H1 (cell line): ENCODE measurements around the gene FAM167B. TPM values are rescaled to one million over a fixed set of nuclear protein-coding genes. Genes with fewer than 3 reads are reported as not detected.

Experiments
- CTCF ChIA-PET: fragments of 300-600 bp; sonication (Branson Sonifier 250); formaldehyde crosslinking; loops from one replicate; lab custom pipeline; 2021; ENCODE audit not compliant: partially characterized antibody; lab: Charles Lee
- POLR2A ChIA-PET: fragments of 300-600 bp; sonication (Branson Sonifier 250); formaldehyde crosslinking; loops from one replicate; lab custom pipeline; 2021; ENCODE audit warnings: inconsistent platforms; ENCODE audit not compliant: partially characterized antibody; lab: Charles Lee
- DNase-seq, 2 experiments: peaks; one replicate each; pipeline versions ENCODE4 v3.0.0 to v3.0.0-alpha.2; 2010 to 2022; ENCODE audit warnings: low spot score in 2 of 2, low read depth in 1 of 2, mixed read lengths in 1 of 2
- FAIRE-seq: peaks from 2 replicates; lab custom pipeline; 2011; peaks lifted over from hg19 to GRCh38; lab: Jason Lieb, UNC
- H2AFZ ChIP-seq: 2 replicates; pipeline ENCODE4 v1.8.1; 2012; ENCODE audit warnings: low read length, inconsistent platforms
- H2AK5ac ChIP-seq: 2 replicates; pipeline ENCODE4 v1.6.1; 2013; ENCODE audit warnings: low read depth, low read length
- H2BK120ac ChIP-seq: replicated peaks from 2 replicates; pipeline ENCODE3; 2013; ENCODE audit warnings: low read depth, low read length, inconsistent platforms
- H2BK12ac ChIP-seq: 2 replicates; pipeline ENCODE4 v1.6.1; 2013; ENCODE audit warnings: low read depth, low read length
- H2BK15ac ChIP-seq: 2 replicates; pipeline ENCODE4 v1.6.1; 2013; ENCODE audit warnings: low read length
- H2BK20ac ChIP-seq: 2 replicates; pipeline ENCODE4 v1.6.1; 2013; ENCODE audit warnings: low read length
- H2BK5ac ChIP-seq: 2 replicates; pipeline ENCODE4 v1.6.1; 2013; ENCODE audit warnings: low read depth, low read length
- H3K14ac ChIP-seq: 2 replicates; pipeline ENCODE4 v1.6.1; 2013; ENCODE audit warnings: inconsistent platforms; ENCODE audit not compliant: insufficient read length
- H3K18ac ChIP-seq: 2 replicates; pipeline ENCODE4 v1.6.1; 2013; ENCODE audit warnings: low read length; ENCODE audit errors: extremely low read depth
- H3K23ac ChIP-seq: 2 replicates; pipeline ENCODE4 v1.6.1; 2013; ENCODE audit warnings: inconsistent platforms; ENCODE audit not compliant: insufficient read length
- H3K23me2 ChIP-seq: 2 replicates; pipeline ENCODE4 v1.6.1; 2013; ENCODE audit warnings: low read depth, low read length
- H3K27ac ChIP-seq: 2 replicates; pipeline ENCODE4 v1.6.1; 2011; ENCODE audit warnings: low read depth, low read length, inconsistent platforms
- H3K27me3 ChIP-seq, 4 experiments: replicated peaks in 1 of 4; 1 replicate in 1 of 4; 2 replicates in 3 of 4; pipeline versions ENCODE4 v1.6.1 to v1.8.1; 2011 to 2013; ENCODE audit warnings: low read length in 3 of 4, mild to moderate bottlenecking in 3 of 4, inconsistent platforms in 2 of 4, mixed read lengths in 2 of 4, moderate library complexity in 1 of 4; ENCODE audit not compliant: control insufficient read depth in 3 of 4, insufficient read depth in 3 of 4; ENCODE audit errors: extremely low read depth in 1 of 4
- H3K36me3 ChIP-seq, 4 experiments: 2 replicates each; pipeline versions ENCODE4 v1.6.1 to v1.8.1; 2011 to 2013; ENCODE audit warnings: mild to moderate bottlenecking in 4 of 4, low read length in 3 of 4, moderate library complexity in 2 of 4, control low read depth in 1 of 4, inconsistent platforms in 1 of 4; ENCODE audit not compliant: insufficient read depth in 4 of 4, control insufficient read depth in 2 of 4
- H3K4ac ChIP-seq: replicated peaks from 2 replicates; pipeline ENCODE3; 2013; ENCODE audit warnings: low read length, low read depth, mixed read lengths, inconsistent platforms; ENCODE audit not compliant: insufficient read length
- H3K4me1 ChIP-seq, 4 experiments: replicated peaks in 1 of 4; 1 replicate in 1 of 4; 2 replicates in 3 of 4; pipeline versions ENCODE4 v1.6.1 to v1.8.1; 2011 to 2013; ENCODE audit warnings: low read length in 3 of 4, inconsistent platforms in 2 of 4, mixed read lengths in 1 of 4; ENCODE audit not compliant: insufficient read depth in 4 of 4, control insufficient read depth in 3 of 4
- H3K4me2 ChIP-seq, 2 experiments: 2 replicates each; pipeline versions ENCODE4 v1.6.1 to v1.8.1; 2011 to 2013; ENCODE audit warnings: low read depth in 2 of 2, low read length in 2 of 2, control low read depth in 1 of 2, inconsistent platforms in 1 of 2, mild to moderate bottlenecking in 1 of 2; ENCODE audit not compliant: insufficient read depth in 1 of 2
- H3K4me3 ChIP-seq, 4 experiments: fragments of 200-600, 300-600 bp in 1 of 4; sonication (generic), shearing (Covaris generic), sonication (Bioruptor Twin) in 1 of 4; 2 replicates each; pipeline versions ENCODE4 v1.5.1 to v1.8.1; 2011 to 2016; ENCODE audit warnings: low read length in 4 of 4, low read depth in 3 of 4, control low read depth in 2 of 4, inconsistent platforms in 2 of 4, mild to moderate bottlenecking in 2 of 4, mixed read lengths in 1 of 4, moderate library complexity in 1 of 4; ENCODE audit not compliant: insufficient read depth in 2 of 4; ENCODE audit errors: extremely low read depth in 1 of 4
- H3K56ac ChIP-seq: replicated peaks from 2 replicates; pipeline ENCODE3; 2013; ENCODE audit warnings: low read depth, mild to moderate bottlenecking, mixed read lengths, low read length, inconsistent platforms; ENCODE audit not compliant: insufficient read length
- H3K79me1 ChIP-seq: 2 replicates; pipeline ENCODE4 v1.6.1; 2013; ENCODE audit warnings: low read depth, low read length, control low read depth
- H3K79me2 ChIP-seq, 2 experiments: 2 replicates each; pipeline versions ENCODE4 v1.6.1 to v1.8.1; 2012 to 2013; ENCODE audit warnings: low read length in 2 of 2, mild to moderate bottlenecking in 2 of 2, inconsistent platforms in 1 of 2; ENCODE audit not compliant: insufficient read depth in 2 of 2, control insufficient read depth in 1 of 2
- H3K9ac ChIP-seq, 4 experiments: replicated peaks in 1 of 4; 1 replicate in 1 of 4; 2 replicates in 3 of 4; pipeline versions ENCODE4 v1.6.1 to v1.8.1; 2011 to 2013; ENCODE audit warnings: low read depth in 3 of 4, low read length in 3 of 4, control low read depth in 2 of 4, mild to moderate bottlenecking in 2 of 4, moderate library complexity in 2 of 4, inconsistent platforms in 1 of 4; ENCODE audit errors: extremely low read depth in 1 of 4
- H3K9me3 ChIP-seq, 2 experiments: 2 replicates each; pipeline versions ENCODE4 v1.6.1 to v1.8.1; 2012 to 2013; ENCODE audit warnings: mild to moderate bottlenecking in 2 of 2, moderate library complexity in 2 of 2, control low read depth in 1 of 2, inconsistent platforms in 1 of 2, low read depth in 1 of 2, low read length in 1 of 2, mixed read lengths in 1 of 2; ENCODE audit not compliant: insufficient read depth in 2 of 2
- H4K20me1 ChIP-seq, 2 experiments: replicated peaks in 1 of 2; 2 replicates each; pipeline versions ENCODE3 to v1.8.1; 2011 to 2013; ENCODE audit warnings: inconsistent platforms in 2 of 2, low read length in 2 of 2, mild to moderate bottlenecking in 1 of 2; ENCODE audit not compliant: insufficient read depth in 2 of 2, control insufficient read depth in 1 of 2
- H4K5ac ChIP-seq: 2 replicates; pipeline ENCODE4 v1.6.1; 2013; ENCODE audit warnings: low read length, low read depth, mixed read lengths, inconsistent platforms; ENCODE audit not compliant: insufficient read length
- H4K8ac ChIP-seq: 2 replicates; pipeline ENCODE4 v1.8.0; 2013; ENCODE audit warnings: mild to moderate bottlenecking, moderate library complexity, low read length, inconsistent platforms; ENCODE audit not compliant: insufficient read depth; ENCODE audit errors: extremely low read depth
- H4K91ac ChIP-seq: replicated peaks from 2 replicates; pipeline ENCODE3; 2013; ENCODE audit warnings: low read length, mixed read lengths, inconsistent platforms; ENCODE audit not compliant: insufficient read length
- ATF3 ChIP-seq: IDR thresholded peaks from 2 replicates; pipeline ENCODE4 v1.6.1; 2011; ENCODE audit warnings: low read depth, mild to moderate bottlenecking, low read length; ENCODE audit not compliant: insufficient read depth
- BRCA1 ChIP-seq: IDR thresholded peaks from 2 replicates; pipeline ENCODE4 v1.6.1; 2012; ENCODE audit warnings: low read depth, low read length, improper control_type of control experiment
- GABPA ChIP-seq: IDR thresholded peaks from 2 replicates; pipeline ENCODE4 v1.6.1; 2011; ENCODE audit warnings: mild to moderate bottlenecking, low read length, moderate library complexity, borderline replicate concordance; ENCODE audit not compliant: insufficient read depth
- KDM4A ChIP-seq: IDR thresholded peaks from one replicate; pipeline ENCODE4 v1.7.1; 2012; ENCODE audit warnings: low read depth, mild to moderate bottlenecking, moderate library complexity, low read length, inconsistent platforms; ENCODE audit not compliant: severe bottlenecking
- NRF1 ChIP-seq: IDR thresholded peaks from 2 replicates; pipeline ENCODE4 v1.6.1; 2011; ENCODE audit warnings: mild to moderate bottlenecking, low read depth, low read length, improper control_type of control experiment
- PHF8 ChIP-seq: fragments of 200-600 bp; sonication (generic); conservative IDR thresholded peaks from 2 replicates; pipeline ENCODE4 v1.7.1; 2012; ENCODE audit warnings: low read depth, mild to moderate bottlenecking, inconsistent platforms, low read length, moderate library complexity
- POU5F1 ChIP-seq: IDR thresholded peaks from 2 replicates; pipeline ENCODE4 v1.6.1; 2011; ENCODE audit warnings: low read depth, mild to moderate bottlenecking, low read length, moderate library complexity
- SP1 ChIP-seq: IDR thresholded peaks from 2 replicates; pipeline ENCODE4 v1.6.1; 2011; ENCODE audit warnings: low read depth, low read length
- SRF ChIP-seq: IDR thresholded peaks from 2 replicates; pipeline ENCODE4 v1.6.1; 2011; ENCODE audit warnings: mild to moderate bottlenecking, low read depth, low read length, moderate library complexity
- WGBS, 2 experiments: shearing (Covaris generic) in 1 of 2; methylation state at CpG; one replicate each; pipeline versions ENCODE4 v1.1.6 to v1.1.7; 2013 to 2015; ENCODE audit warnings: low lambda C conversion rate in 2 of 2, mixed read lengths in 2 of 2, inconsistent platforms in 1 of 2, low coverage in 1 of 2, missing lambda C conversion rate in 1 of 2; ENCODE audit not compliant: insufficient replicate concordance in 2 of 2, insufficient coverage in 1 of 2, insufficient read length in 1 of 2; ENCODE audit errors: extremely low coverage in 1 of 2, missing lambda C conversion rate in 1 of 2; 5-methylcytosine and 5-hydroxymethylcytosine counted together
- polyA plus RNA-seq, 7 experiments: library from polyadenylated mRNA; depleted of rRNA in 3 of 7; stranded (reverse) in 5 of 7; unstranded in 2 of 7; fragments of >200 nt in 5 of 7; fragments of 200-250 nt in 2 of 7; gene quantifications; 1 replicate in 5 of 7; 2 replicates in 1 of 7; 4 replicates in 1 of 7; pipeline versions ENCODE4 v1.2.1 to v1.2.3, GENCODE V29; 2011 to 2013; ENCODE audit warnings: missing spikeins in 2 of 7, mixed read lengths in 2 of 7
- total RNA-seq: library from RNA; stranded (reverse); fragmentation: NEBNext Ultra II Directional; extraction: Animal tissue kit (Norgen Biotek cat#: 25700); gene quantifications from 2 replicates; pipeline ENCODE4 v1.2.1, GENCODE V29; 2021
- TF ChIP-seq, protein P1 (sequence below): IDR thresholded peaks from 2 replicates; pipeline ENCODE4 v1.6.1; 2012; ENCODE audit warnings: inconsistent platforms

The FAM167B gene
- total and polyA plus RNA-seq, 2 of the 8 experiments (the other 6 are each of a cell fraction or from before 2014, with no cell fraction given): 2.8 to 3.9 TPM

DNA sequence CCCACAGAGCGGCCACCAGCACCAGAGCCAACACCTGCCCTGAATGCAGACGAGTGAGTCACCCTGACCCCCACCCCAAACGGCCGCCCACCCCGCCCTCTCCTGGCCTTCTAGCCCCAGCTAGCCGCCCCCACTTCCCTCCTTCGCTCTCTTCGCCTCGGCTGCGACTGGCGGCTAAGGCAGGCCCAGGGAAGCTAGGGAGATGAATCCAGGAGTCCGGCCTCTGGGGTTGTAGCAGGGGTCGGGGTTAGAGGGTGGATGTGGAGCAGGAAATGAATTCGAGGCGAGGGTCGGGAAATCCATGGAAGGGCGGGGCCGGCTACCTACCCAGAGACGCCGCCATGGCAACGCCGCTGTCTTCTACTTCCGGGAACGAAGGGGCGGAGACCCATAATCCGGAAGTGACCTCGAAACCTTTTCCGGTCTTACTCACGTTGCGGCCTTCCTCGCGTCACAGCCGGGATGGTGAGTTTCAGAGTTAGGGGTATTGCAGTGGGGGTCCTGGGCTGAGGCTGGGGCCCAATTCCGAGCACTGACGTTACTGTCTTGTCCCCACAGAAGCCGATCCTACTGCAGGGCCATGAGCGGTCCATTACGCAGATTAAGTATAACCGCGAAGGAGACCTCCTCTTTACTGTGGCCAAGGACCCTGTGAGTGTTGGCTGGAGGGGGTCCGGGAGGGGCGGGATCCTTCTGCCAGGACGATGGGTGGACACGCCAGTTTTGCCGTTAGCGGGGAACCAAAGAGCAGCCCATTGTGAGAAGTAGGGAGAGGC, 24.9 kb upstream of the FAM167B start, which contains the start of the genes EIF3I and TMEM234:
TSS of gene EIF3I (plus strand) at position 428 of the 776 bp plus-strand sequence. CDS start at position 463, 35 bp downstream.
TSS of gene TMEM234 (minus strand) at position 374 of the 776 bp plus-strand sequence. CDS start at position 343, 31 bp downstream.
- H3K23me2 ChIP-seq: peaks cover 8% of the 10 kb centered on the region; the same call in 1 of the 2 replicates
- H2BK20ac ChIP-seq: no peak within 1 kb of the TSS
- H4K8ac ChIP-seq: peak within 1 kb of the TSS; percentile 91; the same call in 1 of the 2 replicates
- peak within 1 kb of the TSS; percentile 88 for H3K18ac ChIP-seq
- H2BK12ac ChIP-seq: no peak within 1 kb of the TSS
- POLR2A ChIA-PET: interaction anchor here (0.6 to 8.0 kb wide), 12 partner anchors 10 to 115 kb away, joined by 3 to 52 read pairs (median 5); partner anchors contain the start of genes DCDC2B and IQCC
- no peak within 1 kb of the TSS for H2BK15ac ChIP-seq
- H3K4ac ChIP-seq: peak within 1 kb of the TSS; percentile 16
- FAIRE-seq (peak; percentile 66), DNase-seq (peak in 1 of 2 experiments; percentile 92)
- H3K14ac ChIP-seq: no peak within 1 kb of the TSS
- H3K79me2 ChIP-seq: peaks cover 0 to 24% of the 10 kb centered on the region in 2 experiments; a peak in 3 of 4 replicates
- WGBS, 2 experiments: 1% methylated on average over 22 of the region's 46 CpGs; no CpG with 5 or more reads in 1 of the 2 experiments
- no peak within 1 kb of the TSS for H2BK120ac ChIP-seq
- H3K9ac ChIP-seq: peak within 1 kb of the TSS; percentile 63 to 83 (median 75)
- peak within 1 kb of the TSS; percentile 58 for H4K91ac ChIP-seq
- H3K36me3 ChIP-seq: peaks cover 4 to 25% (median 14%) of the 10 kb centered on the region in 4 experiments; a peak in 7 of 8 replicates
- peak within 1 kb of the TSS; percentile 79 for H3K56ac ChIP-seq
- H2AFZ ChIP-seq: peak within 1 kb of the TSS; percentile 8; the same call in 1 of the 2 replicates
- no peaks in the 10 kb centered on the region for H3K9me3 ChIP-seq
- H3K79me1 ChIP-seq: peaks cover 2% of the 10 kb centered on the region; the same call in 1 of the 2 replicates
- H4K20me1 ChIP-seq: peaks cover 0 to 6% of the 10 kb centered on the region in 2 experiments
- H3K23ac ChIP-seq: no peak within 1 kb of the TSS
- peaks cover 0 to 7% (median 2%) of the 10 kb centered on the region in 4 experiments; a peak in 3 of 7 replicates for H3K4me1 ChIP-seq
- peak within 1 kb of the TSS; percentile 68; the same call in 1 of the 2 replicates for H2BK5ac ChIP-seq
- peak within 1 kb of the TSS; percentile 81 for H4K5ac ChIP-seq
- no peak within 1 kb of the TSS for H2AK5ac ChIP-seq
- H3K4me3 ChIP-seq: peak within 1 kb of the TSS; percentile 66 to 97 (median 88)
- H3K27me3 ChIP-seq: no peaks in the 10 kb centered on the region
- H3K4me2 ChIP-seq: peak within 1 kb of the TSS; percentile 65 to 84
- CTCF ChIA-PET: interaction anchor here (1.6 to 1.9 kb wide), 2 partner anchors 18 to 38 kb away, joined by 3 to 18 read pairs; no protein-coding TSS in a partner anchor
- peak within 1 kb of the TSS; percentile 83 for H3K27ac ChIP-seq
- TF ChIP-seq GABPA (peak; percentile 91), KDM4A (no peak), SRF (no peak), POU5F1 (no peak), BRCA1 (no peak), SP1 (peak; percentile 60; the same call in 1 of the 2 replicates), PHF8 (peak; percentile 78), ATF3 (no peak), NRF1 (no peak)
- TF ChIP-seq, protein P1, sequence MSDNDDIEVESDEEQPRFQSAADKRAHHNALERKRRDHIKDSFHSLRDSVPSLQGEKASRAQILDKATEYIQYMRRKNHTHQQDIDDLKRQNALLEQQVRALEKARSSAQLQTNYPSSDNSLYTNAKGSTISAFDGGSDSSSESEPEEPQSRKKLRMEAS: 0 out of 2 replicates have a peak, but pooled peaks have one; percentile 19
